HepG2 (cell line): ENCODE data around the gene NXPH4. TPM values are rescaled to one million over a fixed set of nuclear protein-coding genes. Genes with fewer than 3 reads are reported as not detected.

ENCODE experiments used
- CCDC6 ChIP-seq: sonication (generic); formaldehyde crosslinking; IDR thresholded peaks from 2 replicates; pipeline ENCODE4 v1.8.1; 2022; ENCODE audit warnings: mild to moderate bottlenecking, missing genetic modification reagents, moderate library complexity
- ESRRA ChIP-seq: sonication (generic); formaldehyde crosslinking; IDR thresholded peaks from 2 replicates; pipeline ENCODE4 v1.5.1; 2020; ENCODE audit warnings: mild to moderate bottlenecking, low read depth, missing genetic modification reagents
- HDAC2 ChIP-seq: sonication (generic); formaldehyde crosslinking; IDR thresholded peaks from 2 replicates; pipeline ENCODE4 v1.4.0; 2020; ENCODE audit warnings: missing genetic modification reagents
- HNRNPLL ChIP-seq: fragments of 200-400 bp; formaldehyde crosslinking; IDR thresholded peaks from 2 replicates; pipeline ENCODE4 v1.6.1; 2017; ENCODE audit warnings: mild to moderate bottlenecking, low read depth, low read length; ENCODE audit not compliant: poor library complexity, severe bottlenecking
- PAF1 ChIP-seq: IDR thresholded peaks from 2 replicates; pipeline ENCODE4 v1.6.1; 2016; ENCODE audit warnings: missing genetic modification reagents, missing compliant biosample characterization
- PCBP1 ChIP-seq: fragments of 200-400 bp; formaldehyde crosslinking; IDR thresholded peaks from 2 replicates; pipeline ENCODE4 v1.6.1; 2017; ENCODE audit warnings: mild to moderate bottlenecking, low read depth, low read length, borderline replicate concordance
- RAD21 ChIP-seq: fragments of 450-650 bp; formaldehyde crosslinking; IDR thresholded peaks from 2 replicates; pipeline ENCODE4 v1.5.0; 2020; ENCODE audit warnings: mild to moderate bottlenecking
- RFX3 ChIP-seq: IDR thresholded peaks from 2 replicates; pipeline ENCODE4 v1.6.1; 2016; ENCODE audit warnings: missing biosample characterization, missing genetic modification reagents
- SMC3 ChIP-seq: IDR thresholded peaks from 2 replicates; pipeline ENCODE4 v1.6.1; 2011; ENCODE audit warnings: low read length, improper control_type of control experiment
- TCF12 ChIP-seq, 2 experiments: fragments of 450-650 bp in 1 of 2; sonication (generic) in 1 of 2; formaldehyde crosslinking in 1 of 2; IDR thresholded peaks; 2 replicates each; pipeline versions ENCODE4 v1.6.1 to v1.8.0; 2017 to 2022; ENCODE audit warnings: antibody characterized with exemption in 1 of 2, mild to moderate bottlenecking in 1 of 2, missing genetic modification reagents in 1 of 2, moderate library complexity in 1 of 2
- ZMYM4 ChIP-seq: sonication (generic); formaldehyde crosslinking; IDR thresholded peaks from 2 replicates; pipeline ENCODE4 v1.8.1; 2023; ENCODE audit warnings: mild to moderate bottlenecking, missing genetic modification reagents
- ZNF205 ChIP-seq: IDR thresholded peaks from 2 replicates; pipeline ENCODE4 v1.6.1; 2018; ENCODE audit warnings: missing biosample characterization, missing genetic modification reagents
- ZNF3 ChIP-seq: IDR thresholded peaks from 2 replicates; pipeline ENCODE4 v1.7.0; 2017; ENCODE audit warnings: inconsistent platforms
- ZNF547 ChIP-seq: sonication (generic); formaldehyde crosslinking; IDR thresholded peaks from 2 replicates; pipeline ENCODE4 v1.5.1; 2020; ENCODE audit warnings: mild to moderate bottlenecking, missing genetic modification reagents
- ZNF777 ChIP-seq: sonication (generic); formaldehyde crosslinking; IDR thresholded peaks from 2 replicates; pipeline ENCODE4 v1.4.0; 2020; ENCODE audit warnings: missing genetic modification reagents
- ZNF780A ChIP-seq: sonication (generic); formaldehyde crosslinking; IDR thresholded peaks from 2 replicates; pipeline ENCODE4 v1.8.0; 2022; ENCODE audit warnings: mild to moderate bottlenecking, missing genetic modification reagents, moderate library complexity
- polyA plus RNA-seq, 8 experiments: library from polyadenylated mRNA; depleted of rRNA in 3 of 8; stranded (reverse) in 7 of 8; unstranded in 1 of 8; fragments of >200 nt; fragmentation: Illumina TruSeq in 4 of 8; extraction: Trizol in 4 of 8; gene quantifications; 2 replicates each; pipeline versions ENCODE4 v1.2.1 to v1.2.3, GENCODE V29; 2011 to 2016; ENCODE audit warnings: low read depth in 4 of 8, missing spikeins in 1 of 8, mixed read lengths in 1 of 8; ENCODE audit not compliant: insufficient read depth in 1 of 8
- total RNA-seq, 5 experiments: library from RNA; depleted of rRNA; stranded (reverse); fragments of >200 nt; fragmentation: Illumina TruSeq; extraction: Trizol; gene quantifications; 2 replicates each; pipeline ENCODE4 v1.2.3, GENCODE V29; 2016; ENCODE audit warnings: low read depth in 1 of 5
- TF ChIP-seq, protein P1 (sequence below): sonication (generic); formaldehyde crosslinking; IDR thresholded peaks from 2 replicates; pipeline ENCODE4 v1.5.1; 2020; ENCODE audit warnings: mild to moderate bottlenecking, missing genetic modification reagents, moderate library complexity
- TF ChIP-seq, protein P2 (sequence below): sonication (generic); formaldehyde crosslinking; IDR thresholded peaks from 2 replicates; pipeline ENCODE4 v1.4.0; 2020; ENCODE audit warnings: missing genetic modification reagents
- TF ChIP-seq, protein P3 (sequence below): sonication (generic); formaldehyde crosslinking; IDR thresholded peaks from 2 replicates; pipeline ENCODE4 v1.5.0; 2020; ENCODE audit warnings: mild to moderate bottlenecking, missing genetic modification reagents, moderate library complexity
- TF ChIP-seq, protein P4 (sequence below): sonication (generic); formaldehyde crosslinking; IDR thresholded peaks from 2 replicates; pipeline ENCODE4 v1.4.0; 2020; ENCODE audit warnings: missing genetic modification reagents, low read depth, mild to moderate bottlenecking, borderline replicate concordance

Gene NXPH4
- total and polyA plus RNA-seq, 2 of the 13 experiments (the other 11 are each of a cell fraction or from before 2014, with no cell fraction given), result 0.13 TPM; not detected in 1

DNA sequence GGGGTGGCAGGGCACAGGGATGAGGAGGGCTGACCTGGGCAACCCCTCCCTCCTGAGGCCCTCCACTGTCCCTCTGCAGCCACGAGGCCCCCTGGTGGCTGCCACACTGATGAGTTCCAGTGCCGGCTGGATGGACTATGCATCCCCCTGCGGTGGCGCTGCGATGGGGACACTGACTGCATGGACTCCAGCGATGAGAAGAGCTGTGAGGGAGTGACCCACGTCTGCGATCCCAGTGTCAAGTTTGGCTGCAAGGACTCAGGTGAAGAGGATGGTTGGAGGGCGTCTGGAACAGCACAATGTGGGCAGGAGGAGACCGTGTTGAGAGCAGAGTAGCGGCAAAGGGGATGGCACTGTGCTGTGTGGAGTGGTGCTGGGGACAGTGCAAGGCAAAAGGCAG, 43.5 kb upstream of the NXPH4 start (continued):
- TF ChIP-seq HNRNPLL (peak; percentile 30), ZNF3 (CRISPR knock-in tag) (no peak), ZNF547 (CRISPR knock-in tag) (no peak), ZNF777 (CRISPR knock-in tag) (no peak), ZMYM4 (CRISPR knock-in tag) (0 out of 2 replicates have a peak, but pooled peaks have one; percentile 22), RAD21 (CRISPR knock-in tag) (peak; percentile 91), SMC3 (peak; percentile 59; the same call in 1 of the 2 replicates), CCDC6 (CRISPR knock-in tag) (no peak), PCBP1 (0 out of 2 replicates have a peak, but pooled peaks have one; percentile 28), HDAC2 (CRISPR knock-in tag) (peak; percentile 58; the same call in 1 of the 2 replicates), ZNF205 (CRISPR knock-in tag) (no peak), ZNF780A (CRISPR knock-in tag) (0 out of 2 replicates have a peak, but pooled peaks have one; percentile 20), PAF1 (CRISPR knock-in tag) (0 out of 2 replicates have a peak, but pooled peaks have one; percentile 35), RFX3 (no peak), TCF12 (IDR thresholded peaks at IDR 0.05) (no peak), TCF12 (CRISPR knock-in tag; IDR thresholded peaks at IDR 0.05) (no peak), ESRRA (CRISPR knock-in tag) (no peak)
- TF ChIP-seq, protein P1, sequence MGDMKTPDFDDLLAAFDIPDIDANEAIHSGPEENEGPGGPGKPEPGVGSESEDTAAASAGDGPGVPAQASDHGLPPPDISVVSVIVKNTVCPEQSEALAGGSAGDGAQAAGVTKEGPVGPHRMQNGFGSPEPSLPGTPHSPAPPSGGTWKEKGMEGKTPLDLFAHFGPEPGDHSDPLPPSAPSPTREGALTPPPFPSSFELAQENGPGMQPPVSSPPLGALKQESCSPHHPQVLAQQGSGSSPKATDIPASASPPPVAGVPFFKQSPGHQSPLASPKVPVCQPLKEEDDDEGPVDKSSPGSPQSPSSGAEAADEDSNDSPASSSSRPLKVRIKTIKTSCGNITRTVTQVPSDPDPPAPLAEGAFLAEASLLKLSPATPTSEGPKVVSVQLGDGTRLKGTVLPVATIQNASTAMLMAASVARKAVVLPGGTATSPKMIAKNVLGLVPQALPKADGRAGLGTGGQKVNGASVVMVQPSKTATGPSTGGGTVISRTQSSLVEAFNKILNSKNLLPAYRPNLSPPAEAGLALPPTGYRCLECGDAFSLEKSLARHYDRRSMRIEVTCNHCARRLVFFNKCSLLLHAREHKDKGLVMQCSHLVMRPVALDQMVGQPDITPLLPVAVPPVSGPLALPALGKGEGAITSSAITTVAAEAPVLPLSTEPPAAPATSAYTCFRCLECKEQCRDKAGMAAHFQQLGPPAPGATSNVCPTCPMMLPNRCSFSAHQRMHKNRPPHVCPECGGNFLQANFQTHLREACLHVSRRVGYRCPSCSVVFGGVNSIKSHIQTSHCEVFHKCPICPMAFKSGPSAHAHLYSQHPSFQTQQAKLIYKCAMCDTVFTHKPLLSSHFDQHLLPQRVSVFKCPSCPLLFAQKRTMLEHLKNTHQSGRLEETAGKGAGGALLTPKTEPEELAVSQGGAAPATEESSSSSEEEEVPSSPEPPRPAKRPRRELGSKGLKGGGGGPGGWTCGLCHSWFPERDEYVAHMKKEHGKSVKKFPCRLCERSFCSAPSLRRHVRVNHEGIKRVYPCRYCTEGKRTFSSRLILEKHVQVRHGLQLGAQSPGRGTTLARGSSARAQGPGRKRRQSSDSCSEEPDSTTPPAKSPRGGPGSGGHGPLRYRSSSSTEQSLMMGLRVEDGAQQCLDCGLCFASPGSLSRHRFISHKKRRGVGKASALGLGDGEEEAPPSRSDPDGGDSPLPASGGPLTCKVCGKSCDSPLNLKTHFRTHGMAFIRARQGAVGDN (CRISPR knock-in tag), result peak; percentile 76
- TF ChIP-seq, protein P2, sequence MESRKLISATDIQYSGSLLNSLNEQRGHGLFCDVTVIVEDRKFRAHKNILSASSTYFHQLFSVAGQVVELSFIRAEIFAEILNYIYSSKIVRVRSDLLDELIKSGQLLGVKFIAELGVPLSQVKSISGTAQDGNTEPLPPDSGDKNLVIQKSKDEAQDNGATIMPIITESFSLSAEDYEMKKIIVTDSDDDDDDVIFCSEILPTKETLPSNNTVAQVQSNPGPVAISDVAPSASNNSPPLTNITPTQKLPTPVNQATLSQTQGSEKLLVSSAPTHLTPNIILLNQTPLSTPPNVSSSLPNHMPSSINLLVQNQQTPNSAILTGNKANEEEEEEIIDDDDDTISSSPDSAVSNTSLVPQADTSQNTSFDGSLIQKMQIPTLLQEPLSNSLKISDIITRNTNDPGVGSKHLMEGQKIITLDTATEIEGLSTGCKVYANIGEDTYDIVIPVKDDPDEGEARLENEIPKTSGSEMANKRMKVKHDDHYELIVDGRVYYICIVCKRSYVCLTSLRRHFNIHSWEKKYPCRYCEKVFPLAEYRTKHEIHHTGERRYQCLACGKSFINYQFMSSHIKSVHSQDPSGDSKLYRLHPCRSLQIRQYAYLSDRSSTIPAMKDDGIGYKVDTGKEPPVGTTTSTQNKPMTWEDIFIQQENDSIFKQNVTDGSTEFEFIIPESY (CRISPR knock-in tag), result peak; percentile 100
- TF ChIP-seq, protein P3, sequence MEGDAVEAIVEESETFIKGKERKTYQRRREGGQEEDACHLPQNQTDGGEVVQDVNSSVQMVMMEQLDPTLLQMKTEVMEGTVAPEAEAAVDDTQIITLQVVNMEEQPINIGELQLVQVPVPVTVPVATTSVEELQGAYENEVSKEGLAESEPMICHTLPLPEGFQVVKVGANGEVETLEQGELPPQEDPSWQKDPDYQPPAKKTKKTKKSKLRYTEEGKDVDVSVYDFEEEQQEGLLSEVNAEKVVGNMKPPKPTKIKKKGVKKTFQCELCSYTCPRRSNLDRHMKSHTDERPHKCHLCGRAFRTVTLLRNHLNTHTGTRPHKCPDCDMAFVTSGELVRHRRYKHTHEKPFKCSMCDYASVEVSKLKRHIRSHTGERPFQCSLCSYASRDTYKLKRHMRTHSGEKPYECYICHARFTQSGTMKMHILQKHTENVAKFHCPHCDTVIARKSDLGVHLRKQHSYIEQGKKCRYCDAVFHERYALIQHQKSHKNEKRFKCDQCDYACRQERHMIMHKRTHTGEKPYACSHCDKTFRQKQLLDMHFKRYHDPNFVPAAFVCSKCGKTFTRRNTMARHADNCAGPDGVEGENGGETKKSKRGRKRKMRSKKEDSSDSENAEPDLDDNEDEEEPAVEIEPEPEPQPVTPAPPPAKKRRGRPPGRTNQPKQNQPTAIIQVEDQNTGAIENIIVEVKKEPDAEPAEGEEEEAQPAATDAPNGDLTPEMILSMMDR (CRISPR knock-in tag), result peak; percentile 92
- TF ChIP-seq, protein P4, sequence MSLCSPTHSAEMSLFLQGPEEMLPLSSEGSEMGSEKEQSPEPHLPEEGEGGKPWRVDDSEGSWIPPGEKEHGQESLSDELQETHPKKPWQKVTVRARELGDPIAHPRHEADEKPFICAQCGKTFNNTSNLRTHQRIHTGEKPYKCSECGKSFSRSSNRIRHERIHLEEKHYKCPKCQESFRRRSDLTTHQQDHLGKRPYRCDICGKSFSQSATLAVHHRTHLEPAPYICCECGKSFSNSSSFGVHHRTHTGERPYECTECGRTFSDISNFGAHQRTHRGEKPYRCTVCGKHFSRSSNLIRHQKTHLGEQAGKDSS (CRISPR knock-in tag), result peak; percentile 50; the same call in 1 of the 2 replicates
